HG03060 (cell line): ENCODE measurements around the gene PCSK4.

ENCODE experiments used
- ATAC-seq: cut with Tn5 transposase; IDR thresholded peaks from one replicate; pipeline ENCODE4 v1.9.1; 2021; ENCODE audit warnings: low read depth, moderate number of reproducible peaks; ENCODE audit not compliant: unreplicated experiment

PCSK4 gene

DNA sequence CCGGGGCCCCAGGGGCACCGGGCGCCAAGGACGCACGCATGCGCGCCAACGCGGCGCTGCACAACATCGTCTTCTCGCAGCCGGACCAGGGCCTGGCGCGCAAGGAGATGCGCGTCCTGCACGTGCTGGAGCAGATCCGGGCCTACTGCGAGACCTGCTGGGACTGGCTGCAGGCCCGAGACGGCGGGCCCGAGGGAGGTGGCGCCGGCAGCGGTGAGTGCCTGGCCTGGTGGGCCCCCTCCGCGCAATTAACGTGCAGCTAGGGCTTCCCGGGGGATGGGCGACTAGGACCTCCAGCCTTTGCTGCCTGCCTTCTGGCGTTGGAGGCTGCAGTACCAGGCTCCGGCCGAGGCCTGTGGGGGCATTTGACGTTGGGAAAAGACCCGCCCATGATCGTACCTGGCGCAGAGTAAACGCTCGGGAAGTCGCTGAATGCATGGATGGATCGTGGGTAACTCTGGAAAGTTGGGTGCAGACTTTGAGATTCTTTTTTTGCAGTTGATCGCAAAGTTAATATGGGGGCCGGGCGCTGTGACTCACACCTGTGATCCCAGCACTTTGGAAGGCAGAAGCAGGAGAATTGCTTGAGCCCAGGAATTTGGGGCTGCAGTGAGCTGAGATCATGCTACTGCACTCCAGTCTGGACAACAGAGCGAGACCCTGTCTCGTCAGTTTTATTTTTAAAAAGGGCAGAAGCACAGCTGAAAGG is 33.0 kb downstream of the PCSK4 start:
- ATAC-seq = no peak

DNA sequence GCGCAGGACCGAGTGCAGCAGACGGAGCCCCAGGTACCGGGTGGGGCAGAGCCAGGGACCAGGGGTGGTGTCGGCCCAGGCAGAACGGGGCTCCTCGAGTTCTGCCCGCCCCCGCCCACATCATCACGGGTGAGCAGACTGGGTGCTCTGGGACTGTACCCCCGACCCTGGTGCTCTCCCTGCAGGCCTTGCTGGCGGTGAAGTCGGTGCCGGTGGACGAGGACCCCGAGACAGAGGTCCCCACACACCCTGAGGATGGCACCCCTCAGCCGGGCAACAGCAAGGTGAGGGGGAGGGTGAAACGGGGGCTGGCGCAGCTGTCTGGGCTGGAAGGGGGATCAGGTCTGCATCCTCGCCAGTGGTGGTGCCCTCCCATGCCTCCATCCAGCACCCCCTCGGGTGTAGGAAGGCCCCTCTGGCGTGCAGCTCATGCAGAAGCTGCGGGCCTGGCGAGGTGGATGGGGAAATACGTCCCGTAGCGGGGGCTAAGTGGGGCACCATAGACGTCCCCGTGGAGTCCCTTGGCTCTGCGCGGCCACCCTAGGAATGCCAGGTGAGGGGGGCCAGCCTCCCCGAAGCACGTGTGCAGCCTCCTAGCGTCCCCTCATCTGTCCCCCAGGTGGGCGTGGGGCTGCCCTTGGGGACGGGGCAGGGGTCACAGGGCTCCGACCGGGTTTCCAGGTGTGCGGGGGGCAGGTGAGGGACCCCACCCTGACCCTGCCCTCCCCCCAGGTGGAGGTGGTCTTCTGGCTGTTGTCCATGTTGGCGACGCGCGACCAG is 33.8 kb downstream of the PCSK4 start:
- ATAC-seq = no peak

DNA sequence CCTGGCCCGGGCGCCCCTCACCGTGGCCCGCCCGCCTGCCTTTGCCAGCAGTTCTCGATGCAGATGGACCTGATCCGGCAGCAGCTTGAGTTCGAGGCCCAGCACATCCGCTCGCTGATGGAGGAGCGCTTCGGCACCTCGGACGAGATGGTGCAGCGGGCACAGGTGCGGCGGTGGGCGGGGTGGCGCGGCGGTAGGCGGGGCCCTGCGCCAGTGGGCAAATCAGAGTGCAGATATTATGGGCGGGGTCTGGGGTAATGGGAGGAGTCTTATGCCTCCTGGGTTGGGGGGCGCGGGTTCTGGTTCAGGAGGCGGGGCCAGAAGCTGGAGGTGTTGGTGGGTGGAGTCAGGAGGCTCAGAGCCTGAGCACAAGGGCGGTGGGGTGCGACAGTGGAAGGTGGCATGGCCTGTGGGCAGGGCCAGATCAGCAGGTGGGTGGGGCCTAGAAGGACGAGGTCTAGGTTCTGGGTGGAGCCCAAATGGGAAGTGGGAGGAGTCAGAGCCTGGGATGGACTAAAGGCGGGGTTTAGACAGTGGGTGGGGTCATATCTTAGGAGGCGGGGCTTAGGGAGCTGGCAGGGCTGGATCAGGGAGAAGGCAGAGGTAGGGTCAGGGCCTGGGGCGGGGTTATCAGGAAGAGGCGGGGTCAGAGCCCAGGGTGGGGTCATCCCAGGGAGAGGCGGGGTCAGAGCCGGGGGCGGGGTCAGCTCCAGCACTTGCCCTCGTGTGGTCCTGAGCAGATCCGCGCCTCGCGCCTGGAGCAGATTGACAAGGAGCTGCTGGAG is 34.6 kb downstream of the PCSK4 start:
- no peak for ATAC-seq

DNA sequence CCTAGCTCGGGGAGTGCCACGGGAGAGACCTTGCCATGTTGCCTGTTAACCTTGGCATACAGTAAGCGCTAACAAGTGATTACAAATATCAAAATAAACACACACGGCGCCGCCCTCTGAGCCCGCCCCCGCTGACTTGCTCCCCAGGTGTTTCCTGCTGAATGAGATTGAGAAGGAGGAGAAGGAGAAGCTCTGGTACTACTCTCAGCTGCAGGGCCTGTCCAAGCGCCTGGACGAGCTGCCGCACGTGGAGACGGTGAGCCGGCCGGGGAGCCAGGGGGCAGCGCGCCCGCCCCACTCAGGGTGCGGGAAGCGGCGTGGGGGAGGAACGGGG is 35.2 kb downstream of the PCSK4 start:
- no peak for ATAC-seq

DNA sequence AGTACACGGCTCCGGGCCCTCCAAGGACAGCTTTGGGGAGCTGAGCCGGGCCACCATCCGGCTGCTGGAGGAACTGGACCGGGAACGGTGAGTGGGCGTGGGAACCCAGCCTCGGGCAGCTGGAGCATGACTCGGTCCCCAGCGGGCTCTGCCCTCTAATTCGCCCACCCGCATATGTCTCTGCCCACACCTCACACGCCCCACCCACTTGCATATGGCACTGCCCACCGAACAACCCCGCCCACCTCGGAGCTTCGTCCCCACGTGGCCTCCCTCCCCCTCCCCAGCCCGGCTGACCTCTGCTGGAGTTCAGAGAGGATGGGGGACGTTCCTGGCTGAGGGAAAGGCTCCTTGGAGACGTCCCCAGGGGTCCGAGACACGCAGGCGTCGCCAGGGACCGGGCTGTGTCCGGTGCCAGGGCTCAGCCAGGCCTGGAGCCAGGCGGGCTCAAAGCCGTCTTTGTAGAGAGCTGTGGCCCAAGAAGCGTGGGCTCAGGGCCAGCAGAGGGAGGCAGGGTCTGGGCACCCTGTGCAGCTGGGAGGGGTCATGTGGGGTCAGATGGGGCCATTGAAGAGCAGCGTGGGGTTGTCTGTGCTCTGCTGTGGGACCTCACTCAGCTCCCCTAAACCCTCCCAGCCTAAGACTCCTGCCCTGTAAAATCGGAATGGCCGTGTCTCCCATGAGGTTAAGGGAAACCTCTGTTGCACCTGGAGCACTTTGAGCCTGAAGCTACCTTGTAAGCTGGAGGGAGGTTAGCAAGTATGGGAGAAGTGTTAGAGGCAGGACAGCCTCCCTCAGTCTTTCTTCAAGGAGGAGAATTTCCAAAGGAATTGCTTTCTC is 36.4 kb downstream of the PCSK4 start:
- ATAC-seq = no peak

DNA sequence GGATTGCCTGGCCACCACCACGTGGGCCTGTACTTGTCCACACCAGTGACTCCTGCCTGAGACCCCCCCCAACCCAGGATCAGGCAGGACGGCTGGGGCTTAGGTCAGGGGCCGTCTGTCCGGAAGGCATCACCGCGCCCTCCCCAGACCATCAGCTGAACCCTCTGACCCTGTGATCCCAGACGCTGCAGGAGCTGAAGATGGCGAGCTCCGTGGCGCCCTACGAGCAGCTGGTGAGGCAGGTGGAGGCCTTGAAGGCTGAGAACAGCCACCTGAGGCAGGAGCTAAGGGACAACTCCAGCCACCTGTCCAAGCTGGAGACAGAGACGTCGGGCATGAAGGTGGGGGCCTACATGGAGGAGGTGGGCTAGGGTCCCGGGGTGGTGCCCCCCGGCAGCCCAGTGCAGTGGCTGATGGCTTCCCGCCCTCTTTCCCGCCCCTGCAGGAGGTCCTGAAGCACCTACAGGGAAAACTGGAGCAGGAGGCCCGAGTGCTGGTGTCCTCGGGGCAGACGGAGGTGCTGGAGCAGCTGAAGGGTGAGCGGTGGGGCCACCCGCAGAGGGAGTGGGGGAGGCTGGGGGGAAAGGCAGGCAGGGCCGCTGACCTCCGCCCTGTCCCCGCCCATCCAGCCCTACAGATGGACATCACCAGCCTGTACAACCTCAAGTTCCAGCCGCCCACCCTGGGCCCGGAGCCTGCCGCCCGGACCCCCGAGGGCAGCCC is 37.2 kb downstream of the PCSK4 start:
- ATAC-seq = no peak

DNA sequence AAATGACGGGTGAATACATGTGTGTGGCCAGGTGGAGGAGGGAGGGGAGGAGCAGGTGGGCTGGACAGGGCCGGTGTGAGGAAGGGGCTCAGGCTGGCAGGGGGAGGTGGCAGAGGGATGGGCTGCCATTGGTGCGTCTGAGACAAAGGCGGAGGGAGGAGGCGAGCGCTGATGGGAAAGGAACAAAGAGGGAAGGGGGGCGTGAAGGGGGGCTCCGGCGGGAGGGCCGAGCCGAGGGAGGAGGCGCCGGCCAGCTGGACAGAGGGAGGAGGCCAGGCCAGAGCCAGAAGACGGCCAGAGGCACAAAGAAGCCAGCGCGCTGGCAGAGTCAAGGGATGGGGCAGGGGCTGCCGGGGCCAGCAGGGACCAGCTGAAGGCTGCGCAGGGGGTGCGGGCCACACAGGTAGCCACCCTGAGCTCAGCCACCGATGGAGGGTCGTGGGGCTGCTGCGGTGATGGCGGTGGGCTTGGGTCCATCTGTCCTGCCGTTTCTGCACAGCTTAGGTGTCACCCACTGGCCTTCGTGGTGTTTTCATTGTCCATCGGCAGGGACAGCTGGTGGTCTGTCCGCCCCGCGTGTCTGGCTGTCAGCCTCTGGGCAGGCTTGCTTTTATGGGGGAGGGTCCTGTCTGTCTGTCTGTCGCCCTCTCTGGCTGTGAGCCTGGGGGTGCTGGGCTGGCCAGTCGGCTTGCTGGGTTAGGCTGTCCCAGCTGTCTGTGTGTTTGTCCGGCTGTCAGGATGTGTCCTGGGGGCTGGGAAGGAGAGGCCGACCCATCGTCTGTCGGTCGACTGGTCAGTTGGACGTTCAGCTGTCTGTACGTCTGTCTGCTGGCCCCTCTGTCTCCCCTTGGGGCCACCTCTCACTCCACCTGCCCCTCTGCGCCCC is 38.0 kb downstream of the PCSK4 start:
- ATAC-seq = no peak

DNA sequence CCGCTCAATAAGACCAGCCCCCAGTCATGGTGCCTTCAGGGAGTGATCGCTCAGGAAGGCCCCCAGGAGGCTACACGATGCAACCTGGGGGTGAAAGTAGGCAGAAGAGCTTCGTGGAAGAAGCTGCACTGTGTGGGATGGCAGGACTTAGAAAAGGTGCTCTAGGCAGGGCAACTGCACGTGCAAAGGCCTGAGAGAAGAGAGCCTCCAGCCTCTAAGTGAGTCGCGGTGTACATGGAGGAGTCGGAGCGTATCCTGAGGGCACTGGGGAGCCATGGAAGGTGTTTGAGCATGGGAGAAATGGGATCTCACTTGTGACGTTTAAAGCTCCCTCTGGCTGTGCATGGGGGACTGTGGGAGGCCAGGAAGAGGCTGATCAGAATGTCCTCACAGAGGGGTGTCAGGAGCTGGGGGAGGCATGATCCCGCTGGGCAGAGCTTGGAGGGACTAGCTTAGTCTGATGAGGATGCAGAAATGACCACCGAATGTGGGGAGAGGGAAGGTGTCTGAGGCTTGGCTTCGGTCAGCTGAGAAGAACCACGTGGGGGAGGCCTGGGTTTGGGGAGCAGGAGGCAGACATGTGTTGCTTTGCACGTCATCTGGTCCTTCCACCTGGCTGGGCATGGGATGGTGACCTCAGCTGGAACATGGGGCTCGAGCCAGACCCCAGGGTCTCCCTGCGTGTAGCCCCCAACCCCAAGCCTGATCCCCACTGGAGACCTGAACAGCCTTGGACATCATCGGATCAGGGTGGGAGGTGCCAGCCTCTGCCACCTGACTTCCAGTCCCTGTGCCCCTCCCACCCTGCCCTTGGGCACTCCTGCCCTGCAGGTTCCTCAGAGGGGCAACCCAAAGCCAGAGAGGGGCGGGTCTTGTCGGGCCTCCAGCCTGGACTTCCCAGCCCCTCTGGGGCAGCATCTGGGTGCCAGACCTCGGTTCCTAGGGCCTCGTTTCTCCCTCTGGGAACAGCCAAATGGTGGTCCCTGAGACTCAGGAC is 39.1 kb downstream of the PCSK4 start:
- ATAC-seq = no peak

DNA sequence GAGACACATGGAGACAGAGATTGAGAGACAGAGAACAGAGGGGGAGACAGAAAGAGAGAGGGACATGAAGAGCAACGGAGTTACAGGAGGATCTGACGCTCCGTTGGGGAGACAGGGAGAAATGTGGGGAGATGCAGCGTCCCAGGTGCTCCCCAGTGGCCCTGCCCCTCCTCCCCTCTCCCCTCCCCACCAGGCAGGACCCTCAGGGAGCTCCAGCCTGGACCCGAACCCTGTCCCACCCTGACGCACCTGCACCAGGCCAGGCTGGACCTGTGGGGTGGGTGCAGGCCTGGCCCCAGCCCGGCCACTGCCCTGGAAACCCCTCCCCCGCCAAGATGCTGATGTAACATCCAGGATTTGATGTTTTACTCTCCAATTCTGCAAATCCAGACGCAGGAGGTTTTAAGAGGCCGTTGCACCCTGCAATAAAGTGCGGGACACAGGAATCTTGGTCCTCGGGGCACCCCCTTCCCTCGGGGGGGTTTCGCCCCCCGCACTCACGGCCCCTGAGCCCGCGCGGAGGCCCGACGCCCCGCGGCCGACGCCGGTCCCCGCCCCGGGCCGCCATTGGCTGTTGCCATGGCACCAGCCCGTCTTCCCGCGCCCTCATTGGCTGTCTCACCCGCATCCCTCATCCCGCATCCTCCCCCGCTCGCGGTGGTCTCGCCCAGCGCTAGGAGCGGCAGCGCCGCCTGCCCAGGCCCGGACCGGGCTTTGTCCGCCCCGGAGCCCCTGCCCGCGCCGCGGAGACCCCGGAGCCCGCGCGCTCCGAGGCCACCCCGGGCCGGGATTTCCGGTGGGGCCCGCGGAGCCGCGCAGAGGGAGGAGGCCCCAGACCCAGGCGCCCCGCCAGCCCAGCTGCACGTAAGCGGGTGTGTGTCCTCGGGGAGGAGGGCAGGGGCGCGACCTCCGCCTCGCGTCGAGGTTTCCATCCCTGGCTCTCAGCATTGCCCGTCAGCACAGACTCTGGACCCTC is 40.4 kb downstream of the PCSK4 start, which contains the start of gene APC2:
TSS of gene APC2 (plus strand) at position 655 of the 976 bp plus-strand sequence. CDS start 2,881 bp downstream, outside the sequence.
- ATAC-seq = no peak

DNA sequence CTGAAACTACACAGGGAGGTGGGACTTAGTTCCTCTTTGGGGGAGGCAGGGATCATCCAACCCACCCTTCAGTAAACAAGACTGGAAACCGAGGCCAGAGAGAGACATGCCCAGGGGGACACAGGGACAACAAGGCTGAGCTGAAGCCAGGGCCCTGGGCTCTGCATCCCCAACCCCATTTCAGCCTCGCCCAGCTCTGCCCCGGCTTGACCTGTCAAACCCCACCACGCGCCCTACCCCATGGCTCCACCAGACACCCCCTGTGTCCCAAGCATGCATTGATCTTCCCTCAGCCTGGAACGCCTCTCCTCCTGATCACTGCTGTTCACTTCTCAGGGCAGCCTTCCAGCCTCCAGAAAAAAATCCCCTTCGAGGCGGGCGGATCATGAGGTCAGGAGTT is 42.2 kb downstream of the PCSK4 start:
- no peak for ATAC-seq

DNA sequence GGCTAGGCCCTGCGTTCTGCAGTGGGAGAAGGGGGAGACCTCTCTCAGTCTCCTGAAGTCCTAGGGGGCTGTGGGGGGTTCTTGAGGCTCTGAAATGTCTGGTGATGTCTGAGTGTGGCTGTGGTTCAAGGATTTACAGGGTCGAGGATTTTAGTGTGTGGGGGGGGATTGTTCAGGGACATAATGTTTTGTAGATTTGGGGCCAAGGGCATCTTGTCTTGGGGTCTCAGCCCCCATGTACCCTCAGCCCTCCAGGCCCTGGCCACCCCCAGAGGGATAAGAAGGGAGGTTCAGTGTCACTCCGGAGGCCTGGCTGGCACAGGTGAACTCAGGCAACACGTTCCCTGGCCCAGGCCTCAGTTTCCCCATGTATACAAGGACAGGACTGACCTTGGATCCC is 42.6 kb downstream of the PCSK4 start:
- ATAC-seq = no peak

DNA sequence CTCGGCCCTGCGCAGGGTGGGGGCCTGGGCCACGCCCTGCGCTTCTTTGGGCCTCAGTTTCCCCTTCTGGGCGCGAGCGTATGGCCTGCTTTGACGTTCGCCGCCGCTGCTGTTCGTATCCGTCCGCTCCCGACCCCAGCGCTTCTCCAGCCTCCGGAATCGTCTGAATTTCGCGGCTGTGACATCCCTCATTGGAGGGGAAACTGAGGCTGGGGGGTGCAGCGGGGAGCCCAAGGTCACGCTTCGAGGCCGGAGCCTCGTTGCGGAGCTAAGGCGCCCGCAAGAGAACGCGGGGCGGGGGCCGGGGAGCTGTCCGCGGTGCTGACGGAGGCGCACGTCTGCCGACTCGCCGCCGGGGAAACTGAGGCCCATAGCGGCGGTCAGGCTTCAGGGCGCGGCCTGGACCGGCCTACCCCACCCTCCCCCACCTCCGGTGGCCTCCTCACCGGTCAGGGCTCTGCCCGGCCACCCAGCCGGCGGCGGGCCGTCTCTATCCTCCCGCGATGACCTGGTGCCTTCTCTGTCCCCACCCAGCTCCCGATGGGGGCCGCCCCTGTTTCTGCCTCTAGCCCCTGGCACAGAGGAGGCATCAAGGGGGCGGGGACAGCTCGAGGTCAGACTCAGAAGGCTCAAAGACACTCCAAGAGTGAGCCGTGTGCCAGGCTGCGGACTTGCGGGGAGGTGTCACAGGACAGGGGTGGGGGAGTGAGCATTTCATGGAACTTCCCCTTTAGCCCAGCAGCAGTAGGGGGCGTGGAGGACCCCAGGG is 43.3 kb downstream of the PCSK4 start:
- no peak for ATAC-seq

DNA sequence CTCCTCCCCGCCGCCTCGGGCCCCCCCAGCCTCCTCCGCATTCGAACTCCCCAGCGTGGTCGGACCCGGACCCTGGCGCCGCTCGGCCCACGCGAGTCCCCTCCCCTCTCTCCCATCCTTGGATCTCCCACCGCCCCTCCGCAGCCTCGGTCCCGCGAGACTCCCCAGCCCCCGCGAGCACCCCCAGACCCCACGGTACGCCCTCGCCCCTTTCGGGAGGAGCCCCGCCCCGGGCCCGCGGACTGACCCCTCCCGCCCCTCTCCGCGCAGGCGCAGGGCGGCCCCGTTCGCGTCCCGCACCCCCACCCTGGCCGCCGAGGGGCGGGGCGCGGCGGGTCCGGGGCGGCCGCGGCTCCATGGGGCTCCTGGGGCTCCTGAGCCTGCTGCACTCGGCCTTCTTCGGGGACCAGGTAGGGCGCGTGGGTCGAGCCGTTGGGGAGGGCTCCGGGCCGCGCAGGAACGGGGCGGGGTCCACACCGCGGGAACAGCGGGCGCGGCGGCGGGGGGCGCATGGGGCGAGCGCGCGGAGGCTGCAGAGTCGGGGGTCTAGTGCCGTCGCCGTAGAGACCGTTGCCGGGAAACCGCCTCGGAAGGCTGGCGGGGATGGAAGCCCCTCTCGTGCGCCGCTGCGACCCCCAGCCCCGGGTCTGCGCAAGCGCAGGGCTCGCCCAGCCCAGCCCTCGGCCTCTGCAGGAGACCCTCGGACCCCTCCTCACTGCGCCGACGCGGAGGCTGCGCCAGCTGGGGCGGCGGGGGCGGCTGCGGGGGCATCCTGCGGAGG is 44.0 kb downstream of the PCSK4 start:
- no peak for ATAC-seq

DNA sequence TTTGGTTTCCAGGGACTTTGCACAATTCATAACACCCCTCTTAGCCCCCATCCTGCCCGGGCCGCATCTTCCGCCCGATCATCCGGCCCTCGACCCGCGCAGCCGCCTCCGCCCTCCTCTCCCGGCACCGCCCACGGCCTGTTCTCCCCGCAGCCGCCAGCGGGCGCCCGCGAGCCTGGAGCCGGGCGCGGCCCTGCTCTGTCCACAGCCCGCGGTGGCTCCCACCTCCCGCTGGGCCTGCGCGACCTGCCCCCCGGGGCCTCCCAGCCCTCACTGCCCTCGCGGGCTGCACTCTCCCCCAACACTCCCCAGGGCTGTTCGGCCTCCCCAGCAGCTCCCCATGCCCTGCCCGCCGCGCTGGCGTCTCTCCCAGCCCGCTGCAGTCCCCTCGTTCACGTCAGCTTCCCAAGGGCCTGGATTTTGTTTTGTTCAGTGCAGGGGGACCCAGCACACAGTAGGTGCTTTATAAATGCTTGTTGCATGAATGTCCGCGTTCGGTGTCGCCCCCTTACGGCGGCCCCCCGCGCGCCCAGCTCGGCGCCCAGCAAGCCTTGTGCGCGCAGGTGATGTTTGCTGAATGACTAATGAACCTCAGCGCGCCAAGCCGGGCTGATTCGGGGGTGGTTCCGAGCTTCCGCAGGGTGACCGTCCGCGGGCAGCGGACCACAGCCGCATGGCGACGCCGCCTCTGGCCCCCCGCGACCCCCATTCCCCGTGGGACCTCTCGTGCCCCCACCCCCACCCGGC is 44.8 kb downstream of the PCSK4 start:
- no peak for ATAC-seq
